Mucosa of stomach (tissue), 1 donor: Measurements from ENCODE around the gene ABCG2.

Source experiments
- H3K27me3 ChIP-seq: one replicate; pipeline ENCODE4 v1.7.0; 2013; ENCODE audit warnings: mild to moderate bottlenecking, low read length; ENCODE audit not compliant: control insufficient read depth, insufficient read depth
- H3K36me3 ChIP-seq: one replicate; pipeline ENCODE4 v1.7.0; 2013; ENCODE audit warnings: low read length; ENCODE audit not compliant: control insufficient read depth, insufficient read depth
- H3K4me1 ChIP-seq: one replicate; pipeline ENCODE4 v1.7.0; 2013; ENCODE audit warnings: mild to moderate bottlenecking, low read length; ENCODE audit not compliant: control insufficient read depth, insufficient read depth
- H3K4me3 ChIP-seq: one replicate; pipeline ENCODE4 v1.7.0; 2013; ENCODE audit warnings: low read length
- H3K9ac ChIP-seq: one replicate; pipeline ENCODE4 v1.7.0; 2013; ENCODE audit warnings: mild to moderate bottlenecking, low read length, moderate library complexity
- H3K9me3 ChIP-seq: one replicate; pipeline ENCODE4 v1.7.0; 2013; ENCODE audit warnings: mild to moderate bottlenecking, low read length, moderate library complexity; ENCODE audit not compliant: control insufficient read depth
- donor health status: Pancreatic carcinoma.

The ABCG2 gene

DNA sequence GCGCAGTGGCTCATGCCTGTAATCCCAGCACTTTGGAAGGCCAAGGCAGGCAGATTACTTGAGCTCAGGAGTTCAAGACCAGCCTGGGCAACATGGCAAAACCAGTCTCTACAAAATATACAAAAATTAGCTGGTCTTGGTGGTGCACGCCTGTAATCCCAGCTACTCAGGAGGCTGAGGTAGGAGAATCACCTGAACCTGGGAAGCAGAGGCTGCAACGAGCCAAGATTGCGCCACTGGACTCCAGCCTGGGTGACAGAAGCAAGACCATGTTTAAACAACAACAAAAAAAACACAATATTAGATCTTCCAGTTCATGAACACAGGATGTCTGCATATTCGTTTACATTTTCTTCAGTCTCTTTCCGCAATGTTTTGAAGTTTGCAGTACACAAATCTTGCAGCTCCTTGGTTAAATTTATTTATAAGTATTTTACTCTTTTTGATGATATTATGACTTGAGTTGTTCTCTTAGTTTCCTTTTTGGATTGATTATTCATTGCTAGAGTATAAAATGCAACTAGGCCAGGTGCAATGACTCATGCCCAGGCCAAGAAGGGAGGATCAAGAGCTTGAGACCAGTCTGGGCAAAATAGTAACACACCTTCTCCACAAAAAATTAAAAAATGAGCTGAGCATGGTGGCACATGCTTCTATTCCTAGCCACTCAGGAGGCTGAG is 30.4 kb upstream of the ABCG2 start:
- Histone ChIP-seq H3K4me1 (no peaks in the 10 kb centered on the region), H3K9ac (no peak overlapping the region), H3K27me3 (no peaks in the 10 kb centered on the region), H3K36me3 (no peaks in the 10 kb centered on the region), H3K9me3 (no peaks in the 10 kb centered on the region), H3K4me3 (no peak overlapping the region)

DNA sequence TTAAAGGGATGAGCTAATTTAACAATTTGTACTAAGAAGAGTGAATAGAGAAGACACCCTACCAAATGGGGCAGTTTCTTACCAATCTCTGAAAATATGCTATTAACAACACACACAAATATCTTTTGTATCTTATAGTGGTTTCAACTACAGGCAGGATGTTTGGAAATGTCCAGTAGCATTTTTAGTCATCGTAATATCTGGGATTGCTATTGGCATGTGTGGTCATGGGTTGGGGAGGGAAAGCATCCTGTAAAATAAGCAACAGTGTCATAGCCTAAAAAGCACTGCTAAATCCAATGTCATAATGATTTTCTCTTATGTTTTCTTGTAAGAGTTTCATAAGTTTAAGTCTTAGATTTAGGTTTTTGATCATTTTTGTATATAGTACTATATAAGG is 29.3 kb upstream of the ABCG2 start:
- no peaks in the 10 kb centered on the region for H3K4me1 ChIP-seq
- H3K9me3 ChIP-seq = no peaks in the 10 kb centered on the region
- H3K36me3 ChIP-seq = no peaks in the 10 kb centered on the region
- H3K27me3 ChIP-seq = no peaks in the 10 kb centered on the region
- no peak overlapping the region for H3K4me3 ChIP-seq
- H3K9ac ChIP-seq = no peak overlapping the region

DNA sequence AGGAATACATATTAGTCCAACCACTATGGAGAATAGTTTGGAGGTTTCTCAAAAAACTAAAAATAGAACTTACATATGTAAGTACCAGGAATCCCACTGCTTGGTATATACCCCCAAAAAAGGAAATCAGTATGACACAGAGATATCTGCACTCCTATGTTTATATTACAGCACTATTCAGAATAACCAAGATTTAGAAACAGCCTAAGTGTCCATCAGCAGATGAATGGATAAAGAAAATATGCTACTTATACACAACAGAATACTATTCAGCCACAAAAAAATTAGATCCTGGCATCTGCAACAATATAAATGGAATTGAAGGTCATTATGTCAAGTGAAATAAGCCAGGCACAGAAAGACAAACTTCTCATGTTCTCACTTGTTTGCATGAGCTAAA is 27.5 kb upstream of the ABCG2 start:
- H3K36me3 ChIP-seq = no peaks in the 10 kb centered on the region
- H3K27me3 ChIP-seq = no peaks in the 10 kb centered on the region
- no peak overlapping the region for H3K4me3 ChIP-seq
- no peak overlapping the region for H3K9ac ChIP-seq
- no peaks in the 10 kb centered on the region for H3K4me1 ChIP-seq
- H3K9me3 ChIP-seq = no peaks in the 10 kb centered on the region

DNA sequence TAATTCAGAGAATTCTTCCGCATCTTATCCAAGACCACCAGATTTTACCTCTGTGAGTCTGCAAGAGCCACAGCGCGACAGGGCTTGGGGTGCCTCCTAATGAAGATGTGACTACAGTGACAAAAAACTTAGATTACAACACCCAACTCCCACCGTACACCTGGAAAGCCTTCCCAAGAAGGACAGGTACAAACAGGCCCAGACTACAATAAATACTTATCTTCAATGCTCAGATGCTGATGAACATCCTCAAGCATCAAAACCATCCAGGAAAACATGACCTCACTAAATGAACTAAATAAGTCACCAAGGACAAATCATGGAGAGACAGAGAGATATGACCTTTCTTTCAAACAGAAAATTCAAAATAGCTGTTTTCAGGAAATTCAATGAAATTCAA is 20.8 kb upstream of the ABCG2 start:
- H3K9ac ChIP-seq = no peak overlapping the region
- no peak overlapping the region for H3K4me3 ChIP-seq
- H3K9me3 ChIP-seq = no peaks in the 10 kb centered on the region
- no peaks in the 10 kb centered on the region for H3K27me3 ChIP-seq
- no peaks in the 10 kb centered on the region for H3K36me3 ChIP-seq
- H3K4me1 ChIP-seq = peaks cover 16% of the 10 kb centered on the region

DNA sequence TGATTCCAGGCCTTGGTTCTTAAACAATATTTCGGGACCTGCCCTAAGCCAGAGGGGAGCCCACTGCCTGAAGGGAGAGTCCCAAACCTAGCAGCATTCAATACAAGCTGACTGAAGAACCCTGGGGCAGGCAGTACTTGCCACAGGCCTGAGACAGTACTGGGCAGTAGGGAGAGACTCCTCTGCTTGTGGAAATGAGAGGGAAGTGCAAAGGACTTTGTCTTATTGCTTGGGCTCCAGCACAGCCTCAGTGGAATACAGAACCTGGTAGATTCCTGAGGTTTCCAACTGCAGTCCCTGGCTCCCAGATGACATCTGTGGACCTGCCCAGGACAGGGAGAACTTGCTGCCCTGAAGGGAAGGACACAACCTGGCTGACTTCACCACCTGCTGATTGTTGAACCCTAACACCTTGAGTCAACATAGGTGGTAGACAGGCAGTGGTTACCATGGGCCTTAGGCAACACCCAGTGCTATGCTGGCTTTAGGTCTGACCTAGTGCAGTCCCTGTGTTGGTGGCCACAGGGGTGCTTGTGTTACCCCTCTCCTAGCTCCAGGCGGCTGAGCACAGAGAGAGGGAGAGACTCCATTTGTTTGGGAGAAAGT is 20.3 kb upstream of the ABCG2 start:
- no peak overlapping the region for H3K4me3 ChIP-seq
- H3K4me1 ChIP-seq = peaks cover 16% of the 10 kb centered on the region
- no peaks in the 10 kb centered on the region for H3K9me3 ChIP-seq
- no peaks in the 10 kb centered on the region for H3K36me3 ChIP-seq
- no peak overlapping the region for H3K9ac ChIP-seq
- no peaks in the 10 kb centered on the region for H3K27me3 ChIP-seq

DNA sequence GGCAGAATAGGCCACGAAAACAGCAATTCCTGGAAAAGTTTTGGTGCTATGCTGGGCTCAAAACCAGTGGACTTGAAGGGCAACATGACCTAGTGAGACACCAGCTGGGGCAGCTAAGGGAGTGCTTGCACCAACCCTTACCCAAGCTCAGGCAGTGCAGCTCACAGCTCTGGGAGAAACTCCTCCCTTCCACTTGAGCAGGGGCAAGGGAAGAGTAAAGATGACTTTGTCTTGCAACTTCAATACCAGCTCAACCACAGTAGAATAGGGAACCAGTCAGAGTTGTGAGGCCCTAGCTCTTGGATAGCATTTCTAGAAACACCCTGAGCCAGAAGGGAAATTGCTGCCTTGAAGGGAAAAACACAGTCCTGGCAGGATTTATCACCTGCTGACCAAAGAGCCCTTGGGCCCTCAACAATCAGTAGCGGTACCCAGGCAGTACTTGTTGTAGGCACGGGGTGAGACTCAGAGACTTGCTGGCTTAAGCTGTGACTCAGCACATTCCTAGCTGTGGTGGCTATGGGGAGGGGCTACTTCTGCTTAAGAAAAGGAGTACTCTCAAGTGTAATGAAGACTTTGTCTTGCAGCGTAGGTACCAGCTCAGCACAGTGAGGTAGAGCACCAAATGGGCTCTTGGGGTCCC is 19.7 kb upstream of the ABCG2 start:
- Histone ChIP-seq H3K9me3 (no peaks in the 10 kb centered on the region), H3K36me3 (no peaks in the 10 kb centered on the region), H3K4me1 (peaks cover 16% of the 10 kb centered on the region), H3K27me3 (no peaks in the 10 kb centered on the region), H3K9ac (no peak overlapping the region), H3K4me3 (no peak overlapping the region)

DNA sequence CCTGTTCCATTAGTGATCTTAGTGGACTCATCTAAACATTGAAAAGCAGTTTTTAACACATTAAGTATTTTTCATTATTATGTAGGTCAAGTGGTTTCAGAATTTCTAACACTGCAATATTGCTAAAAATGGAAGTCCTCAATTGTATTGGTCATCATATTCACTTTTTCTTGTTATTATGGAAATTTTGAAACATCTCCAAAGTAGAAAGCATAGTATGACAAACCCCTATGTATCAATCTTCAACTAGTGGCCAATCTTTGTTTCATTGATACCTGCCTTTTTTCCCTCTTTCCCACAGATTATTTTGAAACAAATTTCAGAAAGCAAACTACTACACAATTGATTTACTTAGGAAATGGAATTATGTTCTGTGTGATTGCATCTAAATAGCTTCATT is 14.5 kb upstream of the ABCG2 start:
- Histone ChIP-seq H3K9me3 (no peaks in the 10 kb centered on the region), H3K9ac (no peak overlapping the region), H3K27me3 (no peaks in the 10 kb centered on the region), H3K36me3 (no peaks in the 10 kb centered on the region), H3K4me1 (peaks cover 4% of the 10 kb centered on the region), H3K4me3 (no peak overlapping the region)

DNA sequence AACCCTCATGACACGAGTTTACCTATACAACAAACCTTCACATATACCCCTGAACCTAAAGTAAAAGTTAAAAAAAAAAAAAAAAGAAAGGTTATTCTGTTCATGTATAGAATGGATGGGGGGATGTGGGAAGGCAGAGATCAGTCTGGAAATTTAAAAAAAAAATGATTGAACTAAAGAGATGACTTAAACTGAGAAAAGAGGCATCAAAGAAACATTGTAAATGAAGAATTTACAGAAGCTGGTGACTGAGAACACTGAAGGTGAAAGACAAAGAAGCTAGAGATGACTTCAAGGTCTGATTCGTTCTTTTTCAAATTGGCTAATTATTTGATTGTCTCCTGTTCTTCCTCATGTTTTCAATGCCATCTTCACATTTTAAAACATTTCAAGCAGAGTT is 12.8 kb upstream of the ABCG2 start:
- H3K9me3 ChIP-seq = no peaks in the 10 kb centered on the region
- H3K4me1 ChIP-seq = no peaks in the 10 kb centered on the region
- no peaks in the 10 kb centered on the region for H3K36me3 ChIP-seq

DNA sequence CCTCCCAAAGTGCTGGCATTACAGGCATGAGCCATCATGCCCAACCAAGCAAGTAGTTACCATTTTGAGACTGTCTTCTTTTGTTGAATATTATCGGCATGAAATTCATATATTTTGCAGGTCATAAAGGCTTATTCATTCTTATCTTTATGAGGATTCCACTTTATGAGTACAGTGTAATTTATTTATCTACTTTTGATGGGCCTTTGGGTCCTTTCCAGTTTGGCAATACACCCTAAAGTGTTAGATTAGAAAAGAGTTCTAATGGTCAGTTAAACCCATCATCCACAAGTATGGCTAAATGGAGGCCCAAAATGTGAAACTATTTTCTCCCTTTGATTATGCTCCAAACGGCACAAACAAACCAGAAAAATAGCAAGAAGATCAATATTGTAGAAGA is 10.9 kb upstream of the ABCG2 start:
- Histone ChIP-seq H3K4me3 (no peak overlapping the region), H3K9ac (no peak overlapping the region)

More for the DNA sequence above, 12.8 kb upstream of the ABCG2 start:
- Histone ChIP-seq H3K9ac (no peak overlapping the region), H3K4me3 (no peak overlapping the region), H3K27me3 (no peaks in the 10 kb centered on the region)

DNA sequence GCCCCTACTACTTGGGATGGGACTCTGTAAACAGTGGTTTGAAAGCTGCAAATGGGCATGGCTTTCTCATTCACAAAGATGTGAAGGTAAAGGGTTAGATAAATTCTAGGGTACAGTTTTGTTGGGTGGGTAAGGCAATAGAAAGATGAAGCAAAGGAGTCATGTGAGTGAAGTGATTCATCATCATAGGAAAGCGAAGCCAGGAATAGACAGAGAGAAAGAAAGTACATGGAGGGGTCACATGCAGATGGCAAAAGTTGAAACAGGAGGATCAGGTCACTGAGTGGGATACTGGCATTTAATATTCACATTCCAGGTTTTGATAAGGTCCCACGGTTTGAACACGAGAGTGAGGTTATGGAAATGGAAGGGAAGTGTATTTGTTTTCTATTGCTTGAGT is 8.2 kb upstream of the ABCG2 start:
- H3K27me3 ChIP-seq = no peaks in the 10 kb centered on the region

More for the DNA sequence above, 10.9 kb upstream of the ABCG2 start:
- no peaks in the 10 kb centered on the region for H3K9me3 ChIP-seq
- no peaks in the 10 kb centered on the region for H3K36me3 ChIP-seq
- H3K27me3 ChIP-seq = no peaks in the 10 kb centered on the region
- no peaks in the 10 kb centered on the region for H3K4me1 ChIP-seq

DNA sequence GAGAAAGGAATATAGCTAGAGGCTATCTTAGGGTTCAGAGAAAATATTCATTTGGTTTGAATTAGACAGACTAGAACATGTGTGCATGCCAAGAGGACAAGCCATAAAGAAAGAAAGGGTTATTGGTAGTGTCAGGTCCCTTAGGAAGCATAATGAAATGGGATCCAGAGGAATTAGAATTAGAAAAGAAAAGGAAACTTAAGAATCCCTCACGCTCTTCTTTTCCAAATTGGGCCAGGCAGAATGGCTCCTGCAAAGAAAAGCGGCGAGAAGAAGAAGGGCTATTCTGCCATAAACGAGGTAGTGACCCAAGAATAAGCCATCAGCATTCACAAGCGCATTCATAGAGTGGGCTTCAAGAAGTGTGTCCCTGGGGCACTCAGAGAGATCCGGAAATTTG is 4.9 kb upstream of the ABCG2 start:
- Histone ChIP-seq H3K9ac (no peak overlapping the region), H3K9me3 (no peaks in the 10 kb centered on the region), H3K27me3 (no peaks in the 10 kb centered on the region), H3K36me3 (no peaks in the 10 kb centered on the region), H3K4me3 (no peak overlapping the region), H3K4me1 (no peaks in the 10 kb centered on the region)

More for the DNA sequence above, 8.2 kb upstream of the ABCG2 start:
- H3K9me3 ChIP-seq = no peaks in the 10 kb centered on the region
- no peak overlapping the region for H3K4me3 ChIP-seq
- H3K4me1 ChIP-seq = no peaks in the 10 kb centered on the region
- H3K9ac ChIP-seq = no peak overlapping the region
- H3K36me3 ChIP-seq = no peaks in the 10 kb centered on the region

DNA sequence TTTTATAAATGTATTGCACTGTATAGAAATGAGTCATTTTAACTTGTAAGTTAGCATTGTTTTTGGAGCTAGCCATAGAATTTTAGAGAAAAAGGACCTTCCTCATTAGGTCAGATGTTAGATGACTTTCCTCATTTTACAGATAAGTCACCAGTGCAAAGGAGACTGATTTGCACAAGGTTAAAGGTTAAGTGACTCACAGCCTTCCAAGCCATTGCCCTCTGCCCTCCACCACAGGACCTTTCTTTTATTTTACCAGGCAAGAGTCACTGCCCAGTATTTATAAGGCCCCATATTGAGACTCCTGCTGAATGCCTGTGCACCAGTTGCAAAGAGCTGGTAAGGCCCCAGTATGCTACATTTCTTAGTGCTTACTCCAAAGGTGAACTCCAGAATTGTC is 4.2 kb upstream of the ABCG2 start:
- Histone ChIP-seq H3K9ac (no peak overlapping the region), H3K4me3 (no peak overlapping the region), H3K27me3 (no peaks in the 10 kb centered on the region), H3K4me1 (no peaks in the 10 kb centered on the region), H3K36me3 (no peaks in the 10 kb centered on the region), H3K9me3 (no peaks in the 10 kb centered on the region)
